ENCODE measurements around the gene UPF1.

DNA sequence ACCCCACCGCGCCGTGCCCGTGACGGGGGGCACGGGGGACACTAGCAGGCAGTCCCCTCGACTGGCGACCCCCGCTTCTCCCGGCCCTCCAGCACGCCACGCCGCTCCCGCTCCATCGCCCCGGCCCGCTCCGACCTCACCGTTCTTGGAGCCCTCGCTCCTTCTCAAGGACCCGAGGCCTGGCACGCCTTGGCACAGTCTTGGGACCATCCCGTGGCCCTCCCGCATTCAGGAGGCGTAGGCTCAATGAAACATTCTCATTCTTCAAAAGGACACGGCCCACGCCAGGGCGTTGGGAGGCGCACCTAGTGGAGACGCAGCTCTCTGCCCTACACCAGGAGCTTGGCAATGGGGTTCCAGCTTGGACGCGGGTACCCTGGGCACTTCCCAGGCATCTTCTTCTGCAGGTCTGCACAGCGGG is 64.7 kb downstream of the UPF1 start:
- no peak for TF ChIP-seq YY1 (IDR thresholded peaks at IDR 0.05; ENCODE audit: insufficient read depth, insufficient read length)
- TF ChIP-seq SUZ12 (IDR thresholded peaks at IDR 0.05; ENCODE audit: extremely low read depth, insufficient read depth, insufficient read length): no peak
- TF ChIP-seq ZNF274 (IDR thresholded peaks at IDR 0.05; ENCODE audit: low read depth, low read length): no peak

Measured in NT2/D1 (cell line).